Fibroblast of skin of right biceps (primary cell): ENCODE measurements around the gene MAP4K3.

Experiments
- DNase-seq: peaks from one replicate; pipeline ENCODE4 v3.0.0-alpha.2; 2013

Gene MAP4K3

DNA sequence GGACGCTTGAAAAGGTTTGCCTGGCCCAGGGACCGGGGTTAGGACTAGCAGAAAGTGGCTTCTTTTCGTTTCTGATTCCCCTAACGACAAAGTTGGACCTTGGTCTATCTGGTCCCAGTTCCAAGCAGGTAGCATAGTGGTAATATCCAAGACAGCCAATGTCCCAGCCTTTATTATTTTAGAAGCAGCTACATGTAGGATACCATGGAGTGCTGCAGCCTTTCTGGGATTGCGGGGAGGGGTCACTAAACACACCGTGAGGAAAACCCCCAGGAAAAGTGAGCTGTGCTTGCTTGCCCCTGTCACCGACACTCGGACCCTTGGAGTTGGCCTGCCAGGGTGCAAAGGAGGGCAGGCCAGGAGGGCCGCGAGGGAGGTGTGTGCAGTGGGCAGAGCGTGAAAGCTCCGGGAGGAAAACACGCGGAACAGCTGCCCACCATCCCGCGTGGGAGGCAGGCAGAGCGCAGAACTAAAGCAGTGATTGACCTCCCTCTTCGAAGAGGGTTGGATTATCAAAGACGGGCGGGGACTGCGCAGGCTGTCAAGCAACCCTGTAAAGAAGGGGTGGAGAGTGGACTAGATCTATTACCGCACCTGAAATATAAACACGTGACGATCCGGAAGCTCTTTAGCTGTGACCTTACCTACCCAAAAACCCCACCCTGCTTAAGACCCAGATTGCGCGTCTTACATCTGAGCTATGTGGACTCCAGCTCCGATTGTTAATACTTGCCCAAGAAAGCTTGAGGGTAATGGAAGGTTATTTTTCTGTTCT, 624 bp upstream of the MAP4K3 start:
- no peak for DNase-seq

DNA sequence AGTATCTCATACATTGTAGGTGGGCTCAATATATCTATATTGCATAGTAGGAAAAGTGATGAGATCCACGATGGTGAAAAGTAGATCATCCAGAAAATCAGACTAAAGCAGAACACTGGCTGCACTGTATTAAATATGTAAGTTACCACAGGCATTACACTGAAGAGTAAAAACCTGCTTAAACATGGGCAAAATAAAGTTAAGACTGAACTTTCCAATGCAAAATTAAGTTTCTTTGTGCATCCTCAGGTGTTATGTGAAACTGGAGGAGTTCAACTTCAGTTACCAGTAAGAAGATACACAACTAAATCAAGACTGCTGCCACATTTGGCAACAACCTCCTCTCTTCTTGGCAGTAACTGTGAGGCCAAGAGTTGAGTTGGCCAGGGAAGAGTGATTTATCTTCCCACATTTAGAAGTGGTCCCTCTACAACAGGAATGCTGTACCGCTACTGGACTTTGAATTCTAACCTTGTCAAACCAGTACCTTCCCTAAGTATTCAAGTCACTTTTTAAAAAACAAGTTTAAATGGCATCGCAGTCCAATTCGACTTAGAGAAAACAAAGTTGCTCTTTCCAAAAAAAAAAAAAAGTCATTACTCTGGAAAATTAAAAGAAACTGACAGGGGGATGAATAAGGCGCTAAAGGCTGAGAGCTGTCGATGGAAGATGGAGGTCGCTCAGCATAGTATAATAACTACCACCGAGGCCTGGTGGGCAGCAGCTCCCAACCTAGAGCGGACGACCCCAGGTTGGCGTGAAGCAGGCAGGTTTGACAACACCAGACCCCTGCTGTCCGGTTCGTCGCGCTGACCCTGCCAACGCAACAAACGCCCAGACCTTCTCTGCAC, 1.1 kb downstream of the MAP4K3 start:
- peak; percentile 56 for DNase-seq

DNA sequence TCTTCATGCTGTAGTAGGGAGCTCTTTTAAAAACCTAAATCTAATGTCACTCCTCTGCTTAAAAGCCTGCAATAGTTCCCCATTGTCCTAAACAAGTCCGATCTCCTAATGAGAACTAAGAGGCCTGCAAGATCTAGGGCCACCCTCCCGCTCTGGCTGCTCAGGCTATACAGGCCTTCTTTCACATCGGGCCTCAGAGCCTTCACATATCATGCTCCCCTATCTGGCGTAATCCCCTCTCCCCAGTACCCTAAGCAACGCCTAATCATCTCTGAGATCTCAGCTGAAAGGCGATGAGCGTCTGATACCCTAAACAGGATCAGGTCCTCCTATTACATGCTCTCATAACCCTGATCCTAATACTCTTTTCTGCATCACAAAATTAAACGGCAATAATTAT, 1.9 kb downstream of the MAP4K3 start:
- DNase-seq: no peak

DNA sequence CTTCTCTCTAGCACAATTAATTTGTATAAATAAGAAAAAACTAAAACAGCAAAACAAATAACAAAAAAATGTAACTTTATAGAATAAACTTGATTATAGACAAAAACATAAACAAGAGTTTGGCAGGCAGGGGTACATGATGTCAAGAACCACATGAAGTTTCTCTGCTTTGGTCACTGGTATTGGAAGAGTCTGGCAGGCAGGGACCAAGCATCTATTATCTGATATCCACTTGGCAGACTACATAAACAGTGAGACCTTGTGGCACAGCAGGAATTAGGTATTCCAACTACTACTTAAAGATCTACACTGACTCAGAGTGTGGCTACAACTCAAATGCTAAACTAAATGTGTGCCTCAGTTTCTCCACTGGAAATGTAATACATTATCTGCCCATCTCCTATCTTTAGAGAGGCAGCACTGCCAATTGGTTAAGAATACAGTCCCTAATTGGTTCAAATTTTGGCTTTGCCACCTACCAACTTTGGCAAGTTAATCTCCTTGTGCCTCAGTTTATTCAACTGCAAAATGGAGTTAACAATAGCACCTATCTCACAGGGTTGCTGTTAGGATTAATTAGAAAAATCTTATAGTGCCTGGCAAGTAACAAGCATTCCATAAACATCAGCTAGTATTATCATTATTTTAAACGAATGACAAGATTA, 2.7 kb downstream of the MAP4K3 start:
- DNase-seq: no peak

DNA sequence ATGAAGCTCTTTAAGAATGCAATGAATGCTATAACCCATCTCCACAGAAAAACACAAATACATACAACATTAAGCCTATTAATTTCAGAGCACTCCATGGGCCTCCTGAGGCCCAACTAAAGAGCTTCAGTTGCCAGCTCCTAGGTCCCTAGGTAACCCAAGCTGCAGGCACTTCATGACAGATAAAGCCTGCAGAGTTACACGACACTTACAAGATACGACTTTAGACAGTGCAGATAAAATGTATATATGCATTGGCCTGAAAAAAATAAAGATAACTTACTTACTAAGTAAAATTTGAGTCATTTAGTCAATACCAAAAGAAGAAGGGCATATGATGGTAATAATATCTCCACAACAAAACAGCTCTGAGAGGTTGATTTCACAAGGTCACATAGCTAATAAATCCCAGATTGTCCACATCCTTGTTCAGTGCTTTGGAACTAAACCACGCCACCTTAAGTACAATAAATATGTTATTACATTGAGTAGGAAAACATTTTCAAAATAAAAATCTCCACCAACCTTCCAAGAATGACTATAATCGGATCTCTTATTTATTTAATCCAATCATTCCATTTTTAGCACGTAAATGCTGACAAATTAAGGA, 3.4 kb downstream of the MAP4K3 start:
- DNase-seq: peak; percentile 36

DNA sequence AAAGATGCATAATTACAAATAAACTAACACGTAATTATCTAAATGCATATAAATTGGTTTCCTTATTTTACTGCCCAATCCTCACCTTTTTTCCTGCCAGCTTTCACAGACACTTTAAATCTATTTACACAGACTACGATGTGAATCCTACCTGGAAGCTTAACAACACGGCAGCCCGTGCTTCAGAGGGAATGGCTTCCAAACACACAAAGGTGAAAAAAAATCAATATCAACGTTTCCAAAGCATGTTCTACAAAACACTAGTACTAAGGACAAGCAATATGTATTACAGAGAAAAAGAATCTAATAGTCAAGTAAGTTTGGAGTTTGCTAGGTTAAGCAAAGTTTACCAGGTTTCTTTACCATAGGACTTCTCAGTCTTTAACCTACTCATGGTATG, 4.4 kb downstream of the MAP4K3 start:
- DNase-seq: no peak

DNA sequence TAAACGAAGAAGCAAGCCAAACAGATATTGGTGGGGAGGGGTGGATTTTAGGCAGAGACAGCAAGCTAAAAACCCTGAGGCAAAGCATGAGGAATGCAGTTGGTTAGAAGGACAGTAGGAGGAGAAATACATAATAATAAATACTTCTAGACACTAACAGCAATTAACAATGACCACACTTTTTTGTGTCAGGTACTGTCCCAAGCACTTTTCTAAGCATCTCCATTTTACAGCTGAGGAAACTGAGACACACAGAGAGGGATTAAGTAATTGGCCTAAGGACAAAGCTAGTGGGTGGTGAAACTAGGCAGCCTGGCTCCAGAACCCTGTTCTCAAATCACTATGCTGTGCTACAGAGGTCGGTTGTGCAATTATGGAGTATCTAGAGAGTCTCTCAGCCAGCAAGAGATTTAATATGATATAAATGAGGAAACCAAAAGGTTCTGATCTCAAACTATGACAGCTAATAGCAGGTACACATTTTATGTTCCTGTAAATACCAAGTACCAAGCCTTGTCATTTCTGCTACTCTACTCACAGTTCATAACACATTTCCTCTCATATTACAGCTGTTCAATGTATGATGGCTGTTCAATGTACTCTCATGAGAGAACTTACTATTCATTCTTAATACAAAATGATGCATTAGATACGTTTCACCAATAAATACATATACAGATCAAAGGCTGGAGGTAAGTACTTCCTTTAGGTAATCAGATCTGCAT, 5.3 kb downstream of the MAP4K3 start:
- no peak for DNase-seq

DNA sequence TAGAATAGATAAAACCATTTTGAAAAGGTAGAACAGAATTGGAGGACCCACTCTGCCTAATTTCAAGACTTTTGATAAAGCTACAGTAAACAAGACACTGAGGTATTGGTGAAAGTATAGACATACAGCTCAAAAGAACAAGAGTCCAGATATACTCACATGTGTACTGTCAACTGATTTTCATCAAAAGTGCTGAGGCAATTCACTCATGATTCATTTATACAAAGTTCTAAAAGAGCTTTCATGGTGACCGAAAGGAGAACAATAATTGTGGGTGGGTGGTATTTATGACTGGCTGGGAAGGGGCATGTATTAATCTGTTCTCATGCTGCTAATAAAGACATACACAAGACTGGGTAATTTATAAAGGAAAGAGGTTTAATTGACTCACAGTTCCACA, 7.3 kb downstream of the MAP4K3 start:
- DNase-seq: no peak

DNA sequence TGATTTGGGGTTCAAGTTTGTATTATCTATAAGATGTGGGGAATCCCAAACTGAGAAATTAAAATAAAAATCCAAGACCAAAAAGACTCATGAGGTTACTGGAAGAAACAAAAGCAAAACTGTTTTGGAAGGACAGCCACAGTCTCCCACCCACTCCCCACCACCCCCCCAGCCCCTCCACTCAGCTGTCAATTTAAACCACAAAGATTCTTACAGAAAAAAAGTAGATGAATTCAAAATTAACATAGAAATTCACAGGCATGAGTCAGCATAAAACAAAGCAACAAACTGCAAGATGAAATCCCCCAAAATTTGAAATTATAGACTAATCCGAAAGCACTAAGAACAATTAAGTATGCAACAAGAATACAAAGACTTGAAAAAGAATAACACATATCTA, 12.1 kb downstream of the MAP4K3 start:
- DNase-seq: no peak

DNA sequence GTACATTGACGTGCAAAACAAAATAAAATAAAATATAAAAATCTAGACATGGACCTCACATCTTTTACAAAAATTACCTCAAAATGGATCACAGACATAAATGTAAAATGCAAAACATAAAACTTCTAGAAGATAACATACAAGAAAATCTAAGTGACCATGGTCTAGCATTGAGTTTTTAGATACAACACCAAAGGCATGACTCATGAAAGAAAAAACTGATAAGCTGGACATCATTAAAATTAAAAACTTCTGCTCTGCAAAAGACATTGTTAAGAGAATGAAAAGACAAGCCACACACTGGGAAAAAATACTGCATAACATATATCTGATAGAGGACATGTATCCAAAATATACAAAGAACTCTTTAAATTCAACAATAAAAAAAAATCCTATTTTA, 14.4 kb downstream of the MAP4K3 start:
- DNase-seq: no peak

DNA sequence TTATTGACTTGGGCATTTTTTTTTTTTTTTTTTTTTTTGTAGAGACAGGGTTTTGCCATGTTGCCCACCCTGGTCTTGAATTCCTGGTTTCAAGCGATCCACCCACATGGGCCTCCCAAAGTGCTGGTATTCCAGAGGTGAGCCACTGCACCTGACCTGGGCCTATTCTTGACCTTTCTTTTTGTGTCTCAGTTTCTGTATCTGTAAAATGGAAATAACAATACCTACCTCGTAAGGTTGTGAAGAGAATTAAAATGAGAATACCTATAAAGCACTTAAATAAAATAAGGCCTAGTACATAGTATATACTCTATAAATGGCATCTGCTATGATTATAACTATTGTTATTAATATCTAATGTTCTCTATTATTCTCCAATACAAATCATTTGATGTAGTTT, 15.7 kb downstream of the MAP4K3 start:
- DNase-seq: no peak

DNA sequence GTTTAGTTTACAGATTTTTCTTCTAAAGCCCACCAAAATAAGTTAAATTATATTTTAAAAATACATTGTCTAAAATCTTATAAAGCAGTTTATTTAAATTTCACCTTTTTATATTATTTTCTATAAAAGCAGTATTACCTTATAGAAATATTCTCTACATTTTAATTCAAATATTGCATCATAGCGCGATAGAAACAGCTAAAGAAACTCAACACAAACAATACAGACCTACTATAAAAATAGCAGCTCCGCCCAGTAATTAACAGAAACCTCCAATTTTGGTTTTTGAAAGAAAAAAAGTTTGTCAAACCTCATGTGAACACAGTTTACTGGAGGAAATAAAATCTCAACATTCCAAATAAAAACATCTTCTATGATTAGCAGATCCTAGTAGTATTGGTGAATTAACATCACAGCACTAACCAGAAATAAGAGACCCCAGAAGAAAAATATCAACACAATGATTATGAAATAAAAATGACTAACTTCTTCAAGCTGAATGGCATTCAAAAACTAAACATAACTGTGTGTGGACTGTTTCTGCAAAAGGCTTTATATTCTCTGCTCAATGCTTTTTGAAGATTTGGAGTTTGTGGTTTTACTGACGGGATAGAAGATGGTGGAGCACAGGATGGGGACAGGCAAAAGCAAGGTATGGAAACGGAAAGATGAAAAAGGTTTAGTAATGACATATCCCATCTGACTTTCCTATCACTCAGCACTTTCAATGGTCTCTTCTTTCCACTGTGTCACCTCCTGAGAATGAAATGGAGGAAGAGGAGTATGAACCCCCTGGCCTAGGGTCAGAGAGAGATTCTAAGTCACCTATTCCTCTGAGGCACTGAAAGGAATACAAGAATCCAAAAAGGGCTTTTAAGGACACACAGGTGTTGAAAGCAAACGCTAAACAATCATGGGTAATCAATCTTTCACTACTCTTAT, 17.5 kb downstream of the MAP4K3 start:
- DNase-seq: peak; percentile 52

DNA sequence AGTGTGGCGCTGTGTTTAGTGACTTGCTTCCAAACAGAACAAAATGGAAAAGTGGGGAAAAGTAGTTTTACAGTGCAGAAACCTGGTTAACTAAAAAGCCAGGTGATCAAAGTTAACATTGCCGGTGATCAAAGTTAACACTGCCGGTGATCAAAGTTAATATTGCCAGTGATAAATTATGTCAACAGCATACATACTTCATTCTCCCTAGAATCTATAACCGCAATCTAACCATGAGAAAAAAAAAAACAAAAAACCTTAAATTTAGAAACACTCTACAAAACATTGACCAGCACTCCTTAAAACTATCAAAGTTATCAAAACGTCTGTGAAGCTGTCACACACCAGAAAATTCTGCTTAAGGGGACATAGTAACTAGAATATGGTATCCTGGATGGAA, 18.6 kb downstream of the MAP4K3 start:
- DNase-seq: no peak

DNA sequence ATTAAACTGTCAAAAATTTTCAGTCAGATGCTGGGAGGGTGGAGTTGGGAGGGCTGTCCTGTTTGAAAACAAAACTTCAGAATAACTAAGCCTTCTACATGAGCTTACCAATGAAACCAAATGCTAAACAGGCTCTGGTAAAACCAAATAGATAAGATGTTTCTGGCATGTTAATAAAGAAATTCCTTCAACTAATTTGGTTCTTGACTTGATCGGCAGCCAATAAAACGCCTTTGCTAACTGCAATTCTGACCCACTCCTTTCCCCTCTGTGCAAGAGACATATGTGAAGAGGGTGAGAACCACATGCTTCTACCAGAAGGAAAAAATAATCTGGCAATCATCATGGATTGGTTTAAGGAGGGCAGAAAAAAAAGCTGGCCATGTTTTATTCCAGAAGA, 20.9 kb downstream of the MAP4K3 start:
- peak; percentile 77 for DNase-seq

DNA sequence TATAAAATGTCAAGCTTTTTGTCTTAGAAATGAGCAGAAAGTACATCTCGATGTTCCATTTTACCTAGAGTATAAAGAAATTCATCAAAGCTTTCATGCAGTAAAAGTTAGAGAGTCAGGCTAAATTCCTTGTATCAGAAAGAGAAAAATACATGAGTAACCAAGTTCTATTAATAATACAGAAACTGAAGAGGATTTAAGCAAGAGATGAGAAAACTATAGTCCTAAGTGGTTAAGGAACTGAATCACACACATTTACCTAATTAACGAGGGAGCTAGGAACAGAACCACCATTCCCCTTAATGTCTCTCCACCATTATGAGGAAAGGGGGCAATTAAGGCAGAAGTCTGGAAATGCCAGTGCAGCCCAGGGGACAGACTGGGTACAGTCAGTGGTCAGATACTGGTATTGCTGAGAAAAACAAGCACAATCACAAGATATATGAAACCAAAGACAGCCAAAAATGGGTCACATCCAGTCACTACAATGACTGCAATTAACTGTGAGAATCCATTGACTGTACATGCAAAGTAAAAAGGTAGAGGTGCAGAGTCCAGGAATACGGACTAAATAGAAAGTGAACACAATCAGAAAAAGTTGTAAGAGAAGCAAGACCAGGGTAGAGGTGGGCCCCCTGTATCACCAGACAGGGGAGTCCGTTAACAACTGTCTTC, 23.9 kb downstream of the MAP4K3 start:
- DNase-seq: no peak

DNA sequence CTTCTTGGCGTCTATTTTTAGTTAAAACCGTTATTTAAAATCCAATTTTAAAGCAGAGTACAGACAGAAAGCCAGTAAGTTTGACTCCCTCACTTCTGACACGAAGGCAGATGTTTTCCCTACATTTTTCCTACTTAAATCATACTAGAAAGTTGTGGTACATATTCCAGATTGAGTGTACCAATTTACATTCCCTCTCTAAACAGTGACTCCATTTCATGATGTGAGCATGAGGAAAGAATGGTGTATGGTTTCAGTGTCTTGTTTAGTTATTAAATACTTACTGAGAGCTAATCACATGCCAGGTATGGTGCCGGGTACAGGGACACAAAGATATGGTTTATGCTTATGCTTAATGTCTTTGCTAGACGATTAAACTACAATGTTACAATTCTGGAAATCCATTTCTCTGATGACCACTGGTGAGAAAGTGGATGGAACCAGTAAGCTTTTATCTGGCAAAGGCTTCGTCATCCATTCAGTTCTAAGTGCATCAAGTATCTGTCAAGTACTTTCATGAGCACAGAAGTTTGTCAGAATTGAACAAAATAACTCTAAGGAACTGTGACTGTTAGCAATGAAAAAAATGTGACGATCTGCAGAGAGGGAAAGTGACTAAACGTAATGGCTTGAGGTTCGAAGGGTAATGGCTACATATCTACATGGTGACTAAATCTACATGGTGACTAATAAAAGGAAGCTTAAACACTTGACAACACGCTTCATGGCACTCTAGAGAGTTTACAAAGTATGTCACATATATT, 25.7 kb downstream of the MAP4K3 start:
- peak; percentile 95 for DNase-seq

DNA sequence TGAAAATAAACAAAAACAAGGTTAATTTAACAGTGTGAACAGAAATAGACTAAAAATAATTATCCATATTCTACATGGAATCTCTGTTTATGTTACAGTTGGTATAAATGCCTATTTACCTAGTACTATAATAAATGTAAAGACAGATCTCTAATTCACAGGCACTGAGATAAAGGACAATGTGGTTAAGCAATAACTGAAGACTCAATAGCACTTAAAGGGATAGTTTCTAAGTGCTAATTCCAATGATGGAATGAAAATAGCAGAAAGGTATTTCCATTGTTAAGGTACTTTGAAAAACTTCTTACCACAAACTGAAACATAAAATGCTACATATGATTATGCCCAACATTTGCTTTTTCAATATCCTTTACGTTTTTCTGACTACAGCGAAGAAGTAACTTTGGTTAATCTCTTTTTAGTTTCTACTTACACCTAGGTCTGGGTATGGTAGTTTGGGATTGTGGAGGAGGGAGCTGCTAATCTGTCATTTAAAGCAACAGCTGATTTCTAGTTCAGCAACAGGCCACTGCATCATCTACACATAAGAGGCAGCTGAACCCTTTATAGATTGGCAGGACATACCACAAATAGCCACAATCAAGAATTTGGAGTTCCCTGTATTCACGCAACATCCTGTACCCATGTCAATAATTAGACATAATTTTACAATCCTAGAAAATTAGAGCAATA, 27.2 kb downstream of the MAP4K3 start:
- DNase-seq: no peak

DNA sequence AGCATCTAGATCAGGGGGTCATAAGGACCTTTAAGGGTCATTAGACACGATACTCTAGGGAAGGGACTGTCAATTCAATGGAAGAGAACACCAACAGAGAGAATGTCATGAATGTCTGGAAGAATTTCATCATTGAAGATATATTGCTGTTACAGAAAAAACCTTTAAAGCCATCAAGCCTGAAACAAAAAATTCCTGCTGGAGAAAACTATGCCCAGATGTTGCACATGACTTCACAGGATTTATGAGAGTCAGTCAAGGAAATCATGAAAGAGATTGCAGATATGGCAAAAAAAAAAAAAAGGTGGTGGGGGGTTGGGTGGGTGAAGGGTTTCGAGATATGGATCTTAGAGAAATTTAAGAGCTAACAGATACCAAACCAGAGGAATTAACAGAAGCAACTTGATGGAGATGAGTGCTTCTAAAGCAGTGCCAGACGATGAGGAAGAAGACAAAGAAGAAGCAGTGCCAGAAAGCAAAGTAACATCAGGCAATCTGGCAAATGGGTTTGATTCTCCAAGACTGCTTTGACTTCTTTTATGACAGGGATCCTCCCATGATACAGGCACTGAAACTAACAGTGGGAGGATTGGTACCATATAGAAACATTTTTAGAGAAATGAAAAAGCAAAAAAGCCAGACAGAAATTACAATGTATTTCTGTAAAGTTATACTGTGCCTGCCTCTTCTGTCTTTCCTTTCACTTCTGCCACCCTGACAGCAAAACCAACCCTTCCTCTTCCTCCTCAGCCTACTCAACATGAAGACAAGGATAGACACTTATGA, 28.5 kb downstream of the MAP4K3 start:
- peak; percentile 49 for DNase-seq
